OCI-LY3 (cell line): Measurements from ENCODE around the gene ROBO2.

Source experiments
- H2AFZ ChIP-seq: fragments of 200-600, 300-600 bp; shearing (Covaris generic); 2 replicates; pipeline ENCODE4 v1.6.0; 2014; ENCODE audit warnings: antibody characterized with exemption, low read depth, low read length
- H3K27ac ChIP-seq: fragments of 200-600, 300-600 bp; sonication (generic); 2 replicates; pipeline ENCODE4 v1.5.1; 2014; ENCODE audit warnings: mild to moderate bottlenecking, low read length, moderate library complexity, mixed read lengths
- H3K27me3 ChIP-seq: fragments of 200-600, 300-600 bp; sonication (generic); 2 replicates; pipeline ENCODE4 v1.6.1; 2014; ENCODE audit warnings: low read depth, low read length, mixed read lengths
- H3K36me3 ChIP-seq: fragments of 200-600, 300-600 bp; sonication (generic); replicated peaks from 2 replicates; pipeline ENCODE3; 2014; ENCODE audit warnings: low read depth, low read length, mixed read lengths
- H3K4me1 ChIP-seq: fragments of 300-600, 200-600 bp; sonication (generic); 2 replicates; pipeline ENCODE4 v1.6.1; 2014; ENCODE audit warnings: low read length, mixed read lengths
- H3K4me2 ChIP-seq: fragments of 200-600, 300-600 bp; sonication (generic); 2 replicates; pipeline ENCODE4 v1.6.1; 2014; ENCODE audit warnings: low read length, mixed read lengths
- H3K4me3 ChIP-seq: fragments of 300-600, 200-600 bp; sonication (generic); 2 replicates; pipeline ENCODE4 v1.5.1; 2014; ENCODE audit warnings: antibody characterized with exemption, mild to moderate bottlenecking, low read length, moderate library complexity
- H3K79me2 ChIP-seq: fragments of 300-600, 200-600 bp; shearing (Covaris generic); 2 replicates; pipeline ENCODE4 v1.6.1; 2014; ENCODE audit warnings: mild to moderate bottlenecking, low read length, mixed read lengths
- H3K9ac ChIP-seq: fragments of 300-600, 200-600 bp; shearing (Covaris generic); 2 replicates; pipeline ENCODE4 v1.6.0; 2014; ENCODE audit warnings: mild to moderate bottlenecking, low read length, moderate library complexity
- H3K9me3 ChIP-seq: fragments of 200-600, 300-600 bp; shearing (Covaris generic); 2 replicates; pipeline ENCODE4 v1.6.1; 2014; ENCODE audit warnings: low read length, mixed read lengths; ENCODE audit not compliant: insufficient read depth
- H4K20me1 ChIP-seq: fragments of 200-600, 300-600 bp; sonication (generic); 2 replicates; pipeline ENCODE4 v1.6.1; 2016; ENCODE audit warnings: low read length, mixed read lengths; ENCODE audit not compliant: insufficient read depth
- EZH2phosphoT487 ChIP-seq: fragments of 200-600 bp; shearing (Covaris generic); IDR thresholded peaks from 2 replicates; pipeline ENCODE4 v1.6.1; 2018; ENCODE audit warnings: antibody characterized with exemption, mixed run types, low read depth
- TF ChIP-seq, protein P1 (sequence below): fragments of 200-600, 300-600 bp; sonication (generic); IDR thresholded peaks from 2 replicates; pipeline ENCODE4 v1.5.1; 2014; ENCODE audit warnings: antibody characterized with exemption, low read length, low read depth

ROBO2 gene

DNA sequence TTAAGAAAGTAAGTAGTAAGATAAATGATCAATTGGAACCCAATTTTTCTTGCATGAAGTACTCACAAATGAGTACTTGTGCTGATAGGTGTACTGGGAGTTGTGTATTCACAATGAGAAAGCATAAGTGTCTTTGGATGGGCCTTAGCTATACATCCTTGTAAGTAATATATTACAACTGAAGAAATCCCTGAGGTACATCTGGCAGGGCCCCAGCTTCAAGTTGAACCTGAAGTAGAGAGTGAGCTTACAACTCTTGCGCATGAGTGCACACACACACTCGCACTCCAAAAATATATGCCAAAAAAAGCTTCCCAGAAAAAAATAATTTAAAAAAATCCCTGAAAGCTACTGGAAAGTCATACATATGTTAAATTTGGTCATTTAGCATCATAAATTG, 222.5 kb downstream of the ROBO2 start:
- Histone ChIP-seq H3K79me2 (no peaks in the 10 kb centered on the region), H3K4me3 (no peak overlapping the region), H3K9me3 (no peaks in the 10 kb centered on the region), H3K27me3 (no peaks in the 10 kb centered on the region), H3K27ac (no peak overlapping the region), H4K20me1 (no peaks in the 10 kb centered on the region), H3K36me3 (no peaks in the 10 kb centered on the region), H3K4me2 (no peak overlapping the region), H3K4me1 (no peaks in the 10 kb centered on the region), H3K9ac (no peak overlapping the region), H2AFZ (no peak overlapping the region)
- TF ChIP-seq, protein P1, sequence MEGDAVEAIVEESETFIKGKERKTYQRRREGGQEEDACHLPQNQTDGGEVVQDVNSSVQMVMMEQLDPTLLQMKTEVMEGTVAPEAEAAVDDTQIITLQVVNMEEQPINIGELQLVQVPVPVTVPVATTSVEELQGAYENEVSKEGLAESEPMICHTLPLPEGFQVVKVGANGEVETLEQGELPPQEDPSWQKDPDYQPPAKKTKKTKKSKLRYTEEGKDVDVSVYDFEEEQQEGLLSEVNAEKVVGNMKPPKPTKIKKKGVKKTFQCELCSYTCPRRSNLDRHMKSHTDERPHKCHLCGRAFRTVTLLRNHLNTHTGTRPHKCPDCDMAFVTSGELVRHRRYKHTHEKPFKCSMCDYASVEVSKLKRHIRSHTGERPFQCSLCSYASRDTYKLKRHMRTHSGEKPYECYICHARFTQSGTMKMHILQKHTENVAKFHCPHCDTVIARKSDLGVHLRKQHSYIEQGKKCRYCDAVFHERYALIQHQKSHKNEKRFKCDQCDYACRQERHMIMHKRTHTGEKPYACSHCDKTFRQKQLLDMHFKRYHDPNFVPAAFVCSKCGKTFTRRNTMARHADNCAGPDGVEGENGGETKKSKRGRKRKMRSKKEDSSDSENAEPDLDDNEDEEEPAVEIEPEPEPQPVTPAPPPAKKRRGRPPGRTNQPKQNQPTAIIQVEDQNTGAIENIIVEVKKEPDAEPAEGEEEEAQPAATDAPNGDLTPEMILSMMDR, result no peak
- TF ChIP-seq EZH2phosphoT487, result no peak

GRCh38 chr3:77267589-77267988, 227.7 kb downstream of the ROBO2 start:
- Histone ChIP-seq H3K4me3 (no peak overlapping the region), H2AFZ (no peak overlapping the region), H3K27ac (no peak overlapping the region), H3K36me3 (no peaks in the 10 kb centered on the region), H3K9ac (no peak overlapping the region), H4K20me1 (no peaks in the 10 kb centered on the region), H3K4me1 (no peaks in the 10 kb centered on the region), H3K4me2 (no peak overlapping the region), H3K27me3 (no peaks in the 10 kb centered on the region), H3K9me3 (no peaks in the 10 kb centered on the region), H3K79me2 (no peaks in the 10 kb centered on the region)
- TF ChIP-seq EZH2phosphoT487, result no peak
- TF ChIP-seq, protein P1, result no peak

- Histone ChIP-seq H3K9ac (no peak overlapping the region), H4K20me1 (no peaks in the 10 kb centered on the region), H2AFZ (no peak overlapping the region), H3K9me3 (no peaks in the 10 kb centered on the region), H3K36me3 (no peaks in the 10 kb centered on the region), H3K4me1 (no peaks in the 10 kb centered on the region), H3K4me3 (no peak overlapping the region), H3K79me2 (no peaks in the 10 kb centered on the region), H3K27ac (no peak overlapping the region), H3K27me3 (no peaks in the 10 kb centered on the region), H3K4me2 (no peak overlapping the region)
- TF ChIP-seq, protein P1, result no peak
- no peak for TF ChIP-seq EZH2phosphoT487
Measured at GRCh38 chr3:77271306-77271705, 231.4 kb downstream of the ROBO2 start.

GRCh38 chr3:77271711-77272110, 231.8 kb downstream of the ROBO2 start:
- no peak overlapping the region for H3K9ac ChIP-seq
- H3K4me2 ChIP-seq, result no peak overlapping the region
- H3K9me3 ChIP-seq, result no peaks in the 10 kb centered on the region
- no peak for TF ChIP-seq EZH2phosphoT487
- TF ChIP-seq, protein P1, result no peak
- H3K36me3 ChIP-seq, result no peaks in the 10 kb centered on the region
- no peaks in the 10 kb centered on the region for H3K27me3 ChIP-seq
- no peak overlapping the region for H3K27ac ChIP-seq
- H3K79me2 ChIP-seq, result no peaks in the 10 kb centered on the region
- H3K4me3 ChIP-seq, result no peak overlapping the region
- no peak overlapping the region for H2AFZ ChIP-seq
- no peaks in the 10 kb centered on the region for H3K4me1 ChIP-seq
- no peaks in the 10 kb centered on the region for H4K20me1 ChIP-seq
